GM10266 (cell line): Measurements from ENCODE around the gene ADD2.

ENCODE experiments used
- DNase-seq: peaks from one replicate; pipeline ENCODE4 v3.0.0; 2012; ENCODE audit errors: extremely low spot score
- TF ChIP-seq, protein P1 (sequence below): IDR thresholded peaks from 2 replicates; pipeline ENCODE4 v1.5.1; 2012; ENCODE audit warnings: mild to moderate bottlenecking, low read depth; ENCODE audit not compliant: control insufficient read depth, insufficient read depth; ENCODE audit errors: missing control alignments

ADD2 gene

DNA sequence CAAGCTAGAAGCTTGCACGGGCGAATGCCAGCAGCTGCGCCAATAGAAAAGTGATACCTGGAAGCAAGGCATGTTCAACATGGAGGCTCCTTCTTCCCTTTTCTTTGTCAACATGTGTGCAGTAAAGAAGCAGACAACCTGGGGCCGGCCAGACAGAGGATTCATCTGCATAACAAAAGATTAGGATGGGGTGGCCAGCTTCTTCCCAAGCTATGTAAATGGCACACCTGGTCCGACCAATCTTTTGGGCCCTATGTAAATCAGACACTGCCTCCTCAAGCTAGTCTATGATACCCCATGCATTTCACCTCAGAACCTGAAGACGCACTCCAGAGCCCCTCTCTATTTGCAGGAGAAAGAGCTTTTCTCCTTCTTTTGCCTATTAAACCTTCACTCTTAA is 148.0 kb downstream of the ADD2 start:
- DNase-seq = no peak
- TF ChIP-seq, protein P1, sequence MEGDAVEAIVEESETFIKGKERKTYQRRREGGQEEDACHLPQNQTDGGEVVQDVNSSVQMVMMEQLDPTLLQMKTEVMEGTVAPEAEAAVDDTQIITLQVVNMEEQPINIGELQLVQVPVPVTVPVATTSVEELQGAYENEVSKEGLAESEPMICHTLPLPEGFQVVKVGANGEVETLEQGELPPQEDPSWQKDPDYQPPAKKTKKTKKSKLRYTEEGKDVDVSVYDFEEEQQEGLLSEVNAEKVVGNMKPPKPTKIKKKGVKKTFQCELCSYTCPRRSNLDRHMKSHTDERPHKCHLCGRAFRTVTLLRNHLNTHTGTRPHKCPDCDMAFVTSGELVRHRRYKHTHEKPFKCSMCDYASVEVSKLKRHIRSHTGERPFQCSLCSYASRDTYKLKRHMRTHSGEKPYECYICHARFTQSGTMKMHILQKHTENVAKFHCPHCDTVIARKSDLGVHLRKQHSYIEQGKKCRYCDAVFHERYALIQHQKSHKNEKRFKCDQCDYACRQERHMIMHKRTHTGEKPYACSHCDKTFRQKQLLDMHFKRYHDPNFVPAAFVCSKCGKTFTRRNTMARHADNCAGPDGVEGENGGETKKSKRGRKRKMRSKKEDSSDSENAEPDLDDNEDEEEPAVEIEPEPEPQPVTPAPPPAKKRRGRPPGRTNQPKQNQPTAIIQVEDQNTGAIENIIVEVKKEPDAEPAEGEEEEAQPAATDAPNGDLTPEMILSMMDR = no peak

DNA sequence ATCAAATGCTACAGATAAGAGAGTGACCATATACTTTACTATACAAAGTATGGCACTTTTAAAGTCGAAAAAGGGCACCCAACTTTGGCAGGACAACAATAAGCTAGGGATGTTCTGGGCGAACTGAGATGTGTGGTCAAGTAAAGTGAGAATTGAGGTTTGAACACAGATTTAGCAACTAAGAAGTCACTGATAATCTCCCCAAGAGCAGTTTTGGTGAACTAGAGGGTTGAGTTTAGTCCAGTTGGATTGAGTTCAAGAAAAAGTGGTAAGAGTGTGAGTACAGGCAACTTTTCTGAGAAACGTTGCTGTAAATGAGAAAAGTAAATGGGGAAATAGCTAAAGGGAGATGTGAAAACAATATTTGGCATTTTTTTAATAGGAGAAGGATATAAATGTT is 148.8 kb downstream of the ADD2 start:
- TF ChIP-seq, protein P1 = no peak
- DNase-seq = no peak

DNA sequence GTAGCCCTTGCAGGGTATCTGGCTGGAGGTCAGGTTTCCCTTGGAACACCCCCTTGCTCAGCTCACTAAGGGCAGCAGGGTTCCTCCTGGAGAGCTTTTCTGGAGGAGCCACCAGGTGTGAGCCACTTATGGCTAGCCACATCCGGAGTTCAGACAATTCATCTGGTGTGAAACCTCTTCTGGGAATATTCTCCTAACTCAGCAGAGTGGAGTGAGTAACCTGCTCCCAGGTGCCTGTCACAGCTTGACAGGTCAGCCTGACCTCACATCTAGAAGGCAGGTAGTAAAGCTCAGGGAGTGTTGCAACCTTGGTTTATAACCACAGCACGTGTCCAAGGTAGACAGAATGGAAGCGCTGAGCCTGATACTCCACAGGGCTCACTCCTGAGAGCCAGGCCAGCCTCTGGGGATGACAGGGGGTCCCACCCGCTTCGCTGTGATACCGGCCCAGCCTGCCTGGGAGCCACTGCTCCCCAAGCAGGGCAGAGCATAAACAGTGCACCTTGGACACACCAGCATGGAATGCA is 151.8 kb downstream of the ADD2 start:
- TF ChIP-seq, protein P1 = no peak
- no peak for DNase-seq

DNA sequence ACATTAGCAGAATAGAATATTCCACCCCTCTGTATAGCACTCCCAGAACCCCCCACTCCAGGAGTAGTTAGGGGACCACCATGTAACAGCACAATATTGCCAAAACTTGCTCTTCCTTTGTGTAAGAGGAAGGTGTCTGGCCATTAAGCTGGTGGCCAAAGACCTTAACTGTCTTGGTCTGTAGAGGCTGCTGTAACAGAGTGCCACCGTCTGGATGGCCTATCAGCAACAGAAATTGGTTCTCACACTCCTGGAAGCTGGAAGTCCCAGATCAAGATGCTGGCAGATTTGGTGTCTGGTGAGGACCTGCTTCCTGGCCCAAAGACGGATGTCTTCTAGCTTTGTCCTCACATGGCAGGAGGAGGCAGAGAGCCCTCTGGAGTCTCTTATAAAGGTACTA is 152.8 kb downstream of the ADD2 start:
- no peak for DNase-seq
- TF ChIP-seq, protein P1 = no peak

DNA sequence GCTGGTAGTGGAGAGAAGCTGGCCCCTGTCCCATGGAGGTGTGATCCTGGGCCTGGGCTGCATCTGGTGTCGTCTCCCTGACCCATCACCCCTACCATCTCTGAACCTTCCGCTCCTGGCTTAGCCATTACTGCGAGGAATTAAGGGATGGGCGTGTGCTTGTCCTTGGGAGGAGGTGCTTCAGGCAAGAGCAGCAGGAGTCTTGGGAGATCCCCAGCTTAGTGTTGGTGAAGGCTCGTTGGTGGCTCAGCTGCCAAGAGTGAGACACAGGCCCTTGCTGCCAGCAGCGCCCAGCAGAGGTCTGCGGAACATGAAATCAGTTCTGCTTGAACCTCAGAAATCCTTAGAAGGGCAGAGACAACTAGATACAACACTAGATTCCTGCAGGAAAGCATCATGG is 154.5 kb downstream of the ADD2 start:
- TF ChIP-seq, protein P1 = no peak

DNA sequence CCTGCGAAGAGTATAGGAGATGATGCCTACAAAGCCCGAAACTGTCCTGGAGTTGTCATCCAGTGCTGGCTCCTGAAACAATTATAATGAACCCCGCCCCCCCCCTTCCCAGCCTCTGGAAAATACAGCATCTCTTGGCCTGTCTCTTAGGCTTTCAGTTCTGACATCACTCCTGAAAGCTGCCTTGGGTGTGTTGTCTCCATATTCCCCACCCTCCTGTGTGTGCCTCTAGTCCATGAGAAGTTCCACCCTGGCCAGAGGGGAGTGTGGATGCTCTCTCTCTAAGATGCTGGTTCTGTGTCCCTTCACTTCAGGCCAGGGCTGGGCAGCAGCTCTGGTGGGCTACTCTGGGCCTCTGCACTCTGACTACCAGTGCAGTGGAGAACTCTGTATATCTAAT is 155.4 kb downstream of the ADD2 start:
- TF ChIP-seq, protein P1 = no peak
- DNase-seq = no peak

More for the DNA sequence above, 154.5 kb downstream of the ADD2 start:
- no peak for DNase-seq

DNA sequence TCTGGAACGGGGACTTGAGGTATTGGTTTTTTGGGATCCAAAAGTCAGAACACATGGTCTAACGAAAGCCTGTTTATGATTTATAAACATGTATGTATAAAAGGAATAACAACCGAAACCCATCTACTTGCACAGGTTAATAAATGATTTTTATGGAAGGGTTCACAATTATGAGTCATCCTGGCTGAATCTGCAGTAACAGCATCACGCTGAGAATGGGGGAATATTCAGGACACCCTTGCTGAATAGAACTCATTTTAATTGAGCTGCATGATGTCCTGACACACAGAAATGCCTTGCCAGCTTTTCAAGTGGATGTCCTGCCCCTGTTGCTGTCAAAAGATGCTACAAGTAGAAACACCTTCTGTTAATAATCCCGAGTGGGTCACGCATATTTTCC is 159.6 kb downstream of the ADD2 start:
- TF ChIP-seq, protein P1 = no peak
- DNase-seq = no peak
